ENCODE results near the gene ACAP2.

The ACAP2 gene

GRCh38 chr3:195462308-195462610 lies 19.4 kb upstream of the ACAP2 start:
- TF ChIP-seq CTCF (IDR thresholded peaks at IDR 0.05; ENCODE audit: low read depth, low read length), result no peak
- DNase-seq (ENCODE audit: extremely low read depth, low read depth), result no peak

DNA sequence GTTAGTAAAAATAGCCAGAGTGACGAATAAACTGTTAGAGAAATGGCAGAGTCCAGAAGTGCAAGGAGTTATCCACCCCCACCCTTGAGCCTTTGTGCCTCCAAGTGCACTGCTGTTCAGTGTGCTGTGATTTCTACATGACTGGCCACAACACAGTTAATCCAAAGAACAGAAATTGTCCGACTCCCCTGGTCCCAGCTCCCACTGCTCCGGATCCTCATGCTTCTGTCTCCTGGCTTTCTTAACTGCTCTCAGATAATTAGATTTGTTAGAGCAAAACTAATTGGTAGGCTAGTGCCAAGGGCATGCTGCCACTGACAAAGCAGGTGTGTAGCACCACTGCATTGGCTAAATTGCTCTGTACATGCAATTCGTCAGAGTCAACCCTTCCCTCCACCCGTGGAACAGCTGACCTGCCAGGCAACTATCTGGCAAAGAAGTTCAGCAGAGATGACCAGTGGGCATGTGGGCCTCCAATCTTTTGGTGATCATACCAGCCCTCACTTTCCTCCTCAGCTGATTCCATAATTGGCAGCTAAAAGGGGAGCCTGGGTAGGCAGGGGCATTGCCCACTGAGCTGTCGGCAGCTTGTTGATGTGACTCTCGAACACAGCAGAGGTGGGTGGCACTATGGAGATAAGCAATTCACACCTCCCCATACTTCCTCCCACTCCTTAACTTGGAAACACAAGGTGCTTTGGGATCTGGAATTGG lies 18.9 kb upstream of the ACAP2 start:
- TF ChIP-seq CTCF (IDR thresholded peaks at IDR 0.05; ENCODE audit: low read depth, low read length), result no peak
- DNase-seq (ENCODE audit: extremely low read depth, low read depth), result no peak

GRCh38 chr3:195460091-195460713 lies 17.4 kb upstream of the ACAP2 start:
- DNase-seq (ENCODE audit: extremely low read depth, low read depth), result no peak
- no peak for TF ChIP-seq CTCF (IDR thresholded peaks at IDR 0.05; ENCODE audit: low read depth, low read length)

DNA sequence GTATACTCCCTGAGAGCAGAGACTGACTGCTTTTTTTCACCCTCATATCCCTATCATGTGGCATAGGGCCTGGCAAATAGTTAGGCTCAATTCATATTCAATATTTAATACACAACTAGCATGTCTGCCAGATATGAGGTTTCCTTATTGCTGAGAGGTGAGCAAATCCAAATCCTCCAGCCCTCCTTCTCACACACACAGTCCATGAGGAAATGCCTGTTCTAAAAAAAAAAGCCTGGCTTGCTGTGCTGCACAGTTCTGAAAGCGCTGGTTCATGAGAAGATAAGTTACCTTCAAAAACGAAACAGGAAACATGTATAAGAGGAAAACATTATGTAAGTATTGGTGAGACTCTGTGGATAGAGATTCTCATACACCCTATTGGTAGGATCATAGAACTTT lies 15.5 kb upstream of the ACAP2 start:
- no peak for TF ChIP-seq CTCF (IDR thresholded peaks at IDR 0.05; ENCODE audit: low read depth, low read length)
- no peak for DNase-seq (ENCODE audit: extremely low read depth, low read depth)

GRCh38 chr3:195455789-195456188 lies 13.0 kb upstream of the ACAP2 start:
- no peak for DNase-seq (ENCODE audit: extremely low read depth, low read depth)
- no peak for TF ChIP-seq CTCF (IDR thresholded peaks at IDR 0.05; ENCODE audit: low read depth, low read length)

DNA sequence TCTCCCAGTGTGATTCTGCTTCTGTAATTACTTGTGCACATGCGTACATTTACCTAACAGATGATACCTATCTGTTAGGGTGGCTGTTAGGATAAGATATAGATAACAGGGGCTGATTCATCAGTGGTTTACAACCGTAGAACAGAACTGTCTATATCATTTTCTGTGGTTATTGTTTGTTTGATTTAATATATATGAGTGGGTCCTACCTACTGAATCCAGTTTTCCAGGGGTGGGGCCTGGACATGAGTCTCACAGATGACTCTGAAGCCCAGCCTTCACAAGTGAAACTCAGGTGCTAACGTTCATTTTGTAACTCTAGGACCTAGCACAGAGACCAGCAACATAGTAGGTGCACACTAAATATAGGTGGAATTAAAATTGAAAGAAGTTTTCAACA lies 10.4 kb upstream of the ACAP2 start:
- no peak for DNase-seq (ENCODE audit: extremely low read depth, low read depth)
- TF ChIP-seq CTCF (IDR thresholded peaks at IDR 0.05; ENCODE audit: low read depth, low read length), result no peak

DNA sequence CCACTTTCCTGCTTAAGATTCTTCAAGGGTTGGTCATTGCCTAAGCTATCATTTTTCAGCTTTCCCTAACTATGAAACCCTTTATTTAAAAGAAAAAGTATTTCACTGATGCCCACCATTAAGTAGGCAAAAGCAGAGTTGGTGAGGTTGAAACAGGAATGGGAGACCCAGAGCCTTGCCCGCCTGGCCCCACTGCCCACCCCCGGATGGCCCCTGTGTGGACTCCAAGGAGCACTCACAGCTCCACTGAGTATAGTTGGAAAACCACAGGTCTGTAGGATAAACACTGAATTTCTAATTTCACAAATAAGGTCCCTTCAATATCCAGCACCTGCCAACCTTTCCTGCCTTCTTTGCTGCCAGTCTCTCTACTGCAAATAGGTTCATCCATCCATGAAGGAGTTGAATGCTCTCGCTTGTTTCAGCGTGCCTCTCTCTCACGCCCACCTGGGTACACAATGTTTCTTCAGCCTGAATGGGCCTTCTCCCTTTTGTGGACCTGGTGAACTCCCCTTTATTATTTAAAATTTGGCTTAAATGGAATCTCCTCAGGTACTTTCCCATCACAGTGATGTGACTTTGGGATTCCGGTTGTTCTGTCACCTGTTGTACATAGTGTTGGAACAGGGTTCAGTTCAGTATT lies 8.7 kb upstream of the ACAP2 start:
- TF ChIP-seq CTCF (IDR thresholded peaks at IDR 0.05; ENCODE audit: low read depth, low read length), result no peak
- no peak for DNase-seq (ENCODE audit: extremely low read depth, low read depth)

All from AG09319 (cell line).